ENCODE data around the gene RNGTT. TPM values are rescaled to one million over a fixed set of nuclear protein-coding genes. Genes with fewer than 3 reads are reported as not detected.
"Not testable (repeated sequence)": the region's sequence is repeated elsewhere in the genome, so short reads cannot be mapped to it uniquely, and the experiment has no call there.

The RNGTT gene
- total RNA-seq, 1 experiment from 2014 or later: 19.4 TPM

- intact Hi-C loops (cut with micrococcal nuclease; ENCODE audit: unreplicated experiment): no loop called here
- no peaks in the 10 kb centered on the region for H3K9me3 Mint-ChIP-seq (ENCODE audit: low read depth, unreplicated experiment)
- BruUV-seq (replicated peaks): no TSS peak
- no peaks in the 10 kb centered on the region for H3K4me1 Mint-ChIP-seq (ENCODE audit: low read depth, unreplicated experiment)
- H3K36me3 Mint-ChIP-seq (ENCODE audit: insufficient read depth, unreplicated experiment): no peaks in the 10 kb centered on the region
- no peak for DNase-seq
- no peaks in the 10 kb centered on the region for H3K27me3 Mint-ChIP-seq (ENCODE audit: unreplicated experiment)
- no peak overlapping the region for H3K4me3 Mint-ChIP-seq (ENCODE audit: low read depth, unreplicated experiment)
- CTCF ChIA-PET: no interaction called here
- TF ChIP-seq CTCF (IDR thresholded peaks at IDR 0.05; ENCODE audit: unreplicated experiment): no peak
- no peak overlapping the region for H3K27ac Mint-ChIP-seq (ENCODE audit: unreplicated experiment)
Measured at GRCh38 chr6:88725111-88725975, 238.1 kb downstream of the RNGTT start.

GRCh38 chr6:88722686-88723085 lies 240.7 kb downstream of the RNGTT start:
- intact Hi-C loops (cut with micrococcal nuclease; ENCODE audit: unreplicated experiment): no loop called here
- Mint-ChIP-seq H3K36me3 (ENCODE audit: insufficient read depth, unreplicated experiment) (no peaks in the 10 kb centered on the region), H3K27ac (ENCODE audit: unreplicated experiment) (no peak overlapping the region), H3K4me1 (ENCODE audit: low read depth, unreplicated experiment) (no peaks in the 10 kb centered on the region), H3K27me3 (ENCODE audit: unreplicated experiment) (no peaks in the 10 kb centered on the region), H3K4me3 (ENCODE audit: low read depth, unreplicated experiment) (no peak overlapping the region), H3K9me3 (ENCODE audit: low read depth, unreplicated experiment) (no peaks in the 10 kb centered on the region)
- no peak for TF ChIP-seq CTCF (IDR thresholded peaks at IDR 0.05; ENCODE audit: unreplicated experiment)
- CTCF ChIA-PET: no interaction called here
- DNase-seq: no peak
- BruUV-seq (replicated peaks): no TSS peak

- H3K36me3 Mint-ChIP-seq (ENCODE audit: insufficient read depth, unreplicated experiment); DNase-seq; H3K4me1 Mint-ChIP-seq (ENCODE audit: low read depth, unreplicated experiment); CTCF ChIA-PET; intact Hi-C loops (cut with micrococcal nuclease; ENCODE audit: unreplicated experiment); BruUV-seq (replicated peaks); H3K4me3 Mint-ChIP-seq (ENCODE audit: low read depth, unreplicated experiment); H3K9me3 Mint-ChIP-seq (ENCODE audit: low read depth, unreplicated experiment); H3K27ac Mint-ChIP-seq (ENCODE audit: unreplicated experiment); H3K27me3 Mint-ChIP-seq (ENCODE audit: unreplicated experiment): not testable (repeated sequence)
Measured at GRCh38 chr6:88716399-88716798, 247.0 kb downstream of the RNGTT start.

GRCh38 chr6:88712243-88712936 lies 251.0 kb downstream of the RNGTT start:
- no TSS peak for BruUV-seq (replicated peaks)
- no peaks in the 10 kb centered on the region for H3K4me1 Mint-ChIP-seq (ENCODE audit: low read depth, unreplicated experiment)
- no peak overlapping the region for H3K4me3 Mint-ChIP-seq (ENCODE audit: low read depth, unreplicated experiment)
- TF ChIP-seq CTCF (IDR thresholded peaks at IDR 0.05; ENCODE audit: unreplicated experiment): no peak
- H3K27ac Mint-ChIP-seq (ENCODE audit: unreplicated experiment): no peak overlapping the region
- H3K9me3 Mint-ChIP-seq (ENCODE audit: low read depth, unreplicated experiment): no peaks in the 10 kb centered on the region
- intact Hi-C loops (cut with micrococcal nuclease; ENCODE audit: unreplicated experiment): no loop called here
- no peak for DNase-seq
- CTCF ChIA-PET: interaction anchor here (1.0 kb wide), 1 partner anchor 15 kb away, joined by 3 read pairs; no protein-coding TSS in a partner anchor
- H3K27me3 Mint-ChIP-seq (ENCODE audit: unreplicated experiment): no peaks in the 10 kb centered on the region
- H3K36me3 Mint-ChIP-seq (ENCODE audit: insufficient read depth, unreplicated experiment): no peaks in the 10 kb centered on the region
